Bronchial epithelial cell (primary cell): ENCODE measurements around the gene TNC. TPM values are rescaled to one million over a fixed set of nuclear protein-coding genes. Genes with fewer than 3 reads are reported as not detected.
A peak's percentile ranks its signal among the peaks of the same experiment; 100 is the strongest.

Experiments
- DNase-seq: peaks from one replicate; pipeline ENCODE4 v3.0.0-alpha.2; 2010; ENCODE audit warnings: low read depth
- FAIRE-seq: peaks from 2 replicates; lab custom pipeline; 2011; peaks lifted over from hg19 to GRCh38; lab: Jason Lieb, UNC
- H3K27me3 ChIP-seq: 2 replicates; pipeline ENCODE4 v1.5.1; 2011; ENCODE audit warnings: low read length; ENCODE audit not compliant: control insufficient read depth, insufficient read depth
- H3K36me3 ChIP-seq: 2 replicates; pipeline ENCODE4 v1.5.1; 2011; ENCODE audit warnings: low read length; ENCODE audit not compliant: control insufficient read depth, insufficient read depth
- H3K4me3 ChIP-seq: 2 replicates; pipeline ENCODE4 v1.5.1; 2011; ENCODE audit warnings: mild to moderate bottlenecking, low read depth, low read length, control low read depth
- total RNA-seq: library from RNA; depleted of rRNA; stranded (reverse); fragments of >200 nt; gene quantifications from 2 replicates; pipeline ENCODE4 v1.2.1, GENCODE V29; 2014
- TF ChIP-seq, protein P1 (sequence below): IDR thresholded peaks from 2 replicates; pipeline ENCODE4 v1.5.1; 2011; ENCODE audit warnings: mild to moderate bottlenecking, moderate library complexity, low read length, control low read depth, inconsistent platforms; ENCODE audit not compliant: insufficient read depth, severe bottlenecking

TNC gene
- total RNA-seq, 1 donor from 2014 or later = 124 TPM

DNA sequence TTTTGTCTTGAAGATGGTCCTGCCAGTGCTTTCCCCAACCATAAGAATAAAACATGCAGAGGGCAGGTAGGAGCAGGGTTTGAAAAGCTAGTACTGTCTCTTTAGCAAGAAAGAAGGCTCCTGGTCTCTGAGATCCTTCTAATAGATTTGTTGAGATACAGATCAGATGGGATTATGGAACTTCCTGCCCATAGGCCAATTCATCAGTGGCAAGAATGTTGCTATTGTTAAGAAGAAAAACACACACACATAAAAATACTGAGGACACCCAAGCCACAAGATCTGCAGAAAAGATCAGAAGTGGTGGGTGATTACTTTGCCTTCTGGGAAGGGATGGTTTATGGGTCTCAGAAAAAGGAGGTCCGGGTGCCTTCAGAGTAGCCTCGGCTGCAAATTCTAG, 59.8 kb downstream of the TNC start:
- H3K36me3 ChIP-seq = no peaks in the 10 kb centered on the region
- FAIRE-seq (no peak), DNase-seq (no peak)
- TF ChIP-seq, protein P1, sequence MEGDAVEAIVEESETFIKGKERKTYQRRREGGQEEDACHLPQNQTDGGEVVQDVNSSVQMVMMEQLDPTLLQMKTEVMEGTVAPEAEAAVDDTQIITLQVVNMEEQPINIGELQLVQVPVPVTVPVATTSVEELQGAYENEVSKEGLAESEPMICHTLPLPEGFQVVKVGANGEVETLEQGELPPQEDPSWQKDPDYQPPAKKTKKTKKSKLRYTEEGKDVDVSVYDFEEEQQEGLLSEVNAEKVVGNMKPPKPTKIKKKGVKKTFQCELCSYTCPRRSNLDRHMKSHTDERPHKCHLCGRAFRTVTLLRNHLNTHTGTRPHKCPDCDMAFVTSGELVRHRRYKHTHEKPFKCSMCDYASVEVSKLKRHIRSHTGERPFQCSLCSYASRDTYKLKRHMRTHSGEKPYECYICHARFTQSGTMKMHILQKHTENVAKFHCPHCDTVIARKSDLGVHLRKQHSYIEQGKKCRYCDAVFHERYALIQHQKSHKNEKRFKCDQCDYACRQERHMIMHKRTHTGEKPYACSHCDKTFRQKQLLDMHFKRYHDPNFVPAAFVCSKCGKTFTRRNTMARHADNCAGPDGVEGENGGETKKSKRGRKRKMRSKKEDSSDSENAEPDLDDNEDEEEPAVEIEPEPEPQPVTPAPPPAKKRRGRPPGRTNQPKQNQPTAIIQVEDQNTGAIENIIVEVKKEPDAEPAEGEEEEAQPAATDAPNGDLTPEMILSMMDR = no peak
- H3K4me3 ChIP-seq = no peak overlapping the region
- H3K27me3 ChIP-seq = no peaks in the 10 kb centered on the region

DNA sequence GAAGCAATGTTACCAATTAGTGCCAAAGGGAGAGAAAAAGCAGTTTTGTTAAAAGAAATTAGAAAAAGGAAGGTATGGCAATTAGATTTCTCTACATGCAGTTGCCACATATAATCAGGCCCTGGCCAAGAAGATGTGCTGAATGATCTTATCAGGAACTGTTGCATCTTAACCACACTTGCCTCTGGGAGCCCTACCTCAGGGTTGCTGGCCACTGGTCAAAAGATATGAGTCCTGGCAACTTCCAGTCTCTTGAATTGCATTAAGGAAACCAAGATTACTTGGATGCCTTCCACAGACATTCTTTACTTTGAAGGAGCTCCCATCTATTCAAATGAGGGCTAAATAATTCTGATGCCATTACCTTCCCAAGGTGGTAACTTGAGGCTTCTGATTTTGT, 60.4 kb downstream of the TNC start:
- Histone ChIP-seq H3K27me3 (no peaks in the 10 kb centered on the region), H3K36me3 (peaks cover 2% of the 10 kb centered on the region), H3K4me3 (no peak overlapping the region)
- TF ChIP-seq, protein P1 = no peak
- no peak for FAIRE-seq
- DNase-seq = no peak

DNA sequence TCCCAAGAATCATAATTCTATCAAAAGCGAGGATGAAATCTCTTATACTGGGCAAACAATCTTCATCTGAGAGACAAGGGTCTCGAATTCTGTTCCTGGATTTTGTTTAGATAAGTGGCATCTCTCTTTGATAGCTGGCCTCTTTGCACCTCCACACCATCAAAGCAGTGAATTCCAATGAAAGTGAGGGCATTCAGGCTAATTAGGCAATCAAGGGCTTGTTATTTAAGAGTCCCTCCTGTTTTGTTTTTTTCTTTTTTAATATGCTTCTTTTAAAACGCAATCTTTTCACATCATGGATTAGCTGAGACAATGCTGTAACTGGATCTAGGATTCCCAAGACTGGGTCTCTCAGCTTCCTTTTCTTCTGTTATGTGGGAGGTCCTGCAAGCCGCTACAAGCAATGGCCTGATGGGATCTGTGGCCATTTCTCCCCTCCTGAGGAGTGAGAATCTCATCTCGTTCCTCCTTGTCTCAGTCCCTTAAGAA, 67.9 kb downstream of the TNC start:
- DNase-seq = no peak
- TF ChIP-seq, protein P1 = no peak
- peaks cover 2% of the 10 kb centered on the region for H3K36me3 ChIP-seq
- FAIRE-seq = no peak
- H3K27me3 ChIP-seq = no peaks in the 10 kb centered on the region
- H3K4me3 ChIP-seq = no peak overlapping the region

DNA sequence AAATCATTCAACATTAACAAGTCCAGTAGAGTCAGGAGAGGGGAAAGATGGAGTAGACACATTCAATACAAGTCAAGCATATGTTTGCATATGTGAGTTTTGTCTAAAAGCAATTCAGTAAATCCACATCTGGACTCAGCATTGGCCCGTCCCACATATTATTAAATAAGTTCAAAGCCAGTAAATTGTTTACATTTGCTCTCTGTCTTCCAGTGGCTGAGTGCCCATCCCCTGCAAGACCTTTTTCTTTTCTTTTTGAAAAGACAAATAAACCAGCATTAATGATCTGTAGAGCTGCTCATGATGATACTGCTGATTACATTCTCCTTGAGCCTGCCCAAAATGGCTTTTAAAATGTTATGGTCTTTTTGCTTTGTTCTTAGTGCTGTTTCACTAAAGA, 71.1 kb downstream of the TNC start:
- DNase-seq = no peak
- no peak overlapping the region for H3K4me3 ChIP-seq
- no peak for FAIRE-seq
- H3K36me3 ChIP-seq = no peaks in the 10 kb centered on the region
- TF ChIP-seq, protein P1 = no peak
- H3K27me3 ChIP-seq = no peaks in the 10 kb centered on the region

DNA sequence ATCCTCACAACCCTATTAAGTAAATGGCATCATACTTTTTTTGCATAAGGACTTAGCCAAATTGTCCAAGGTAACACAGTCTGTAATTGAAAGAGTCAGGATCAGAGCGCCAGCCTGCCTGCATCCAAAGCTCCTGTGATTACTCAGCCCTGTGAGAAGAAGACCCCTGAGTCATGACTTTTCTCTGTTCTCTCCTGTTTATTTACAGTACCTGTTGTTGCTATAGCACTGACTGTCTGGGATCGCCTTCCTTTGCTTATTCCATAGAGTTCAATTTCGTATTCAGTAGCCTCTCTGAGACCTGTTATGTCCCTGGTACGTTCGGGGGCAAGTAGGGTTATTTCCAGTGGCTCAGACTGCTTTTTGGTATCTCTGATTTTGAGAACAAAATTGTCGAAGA, 71.8 kb downstream of the TNC start:
- Histone ChIP-seq H3K4me3 (no peak overlapping the region), H3K36me3 (no peaks in the 10 kb centered on the region), H3K27me3 (no peaks in the 10 kb centered on the region)
- DNase-seq = peak; percentile 14
- peak; percentile 68 for FAIRE-seq
- TF ChIP-seq, protein P1 = no peak

DNA sequence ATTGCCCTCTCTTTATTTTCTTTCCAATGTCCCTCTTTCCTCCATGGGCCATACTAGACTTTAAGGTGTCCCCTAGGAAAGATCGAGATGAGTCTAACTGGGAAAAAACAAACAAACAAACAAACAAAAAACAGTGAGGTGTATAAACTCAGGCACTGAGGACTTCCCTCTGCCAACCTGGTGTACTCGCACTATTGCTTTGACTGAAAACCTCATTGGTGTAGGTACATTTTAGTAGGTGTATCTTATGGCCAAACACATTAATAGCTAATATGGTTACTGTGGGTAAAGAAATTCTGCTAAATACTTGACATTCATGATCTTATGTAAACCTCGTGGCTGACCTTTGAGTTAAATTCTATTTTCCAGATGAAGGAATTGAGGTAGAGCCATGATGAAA, 74.3 kb downstream of the TNC start:
- Histone ChIP-seq H3K27me3 (no peaks in the 10 kb centered on the region), H3K4me3 (no peak overlapping the region), H3K36me3 (peaks cover 2% of the 10 kb centered on the region)
- no peak for DNase-seq
- peak; percentile 58 for FAIRE-seq
- TF ChIP-seq, protein P1 = no peak
